ENCODE results near the gene MYH2. TPM values are rescaled to one million over a fixed set of nuclear protein-coding genes. Genes with fewer than 3 reads are reported as not detected.

The MYH2 gene
- polyA plus RNA-seq, 3 donors, result not detected

- peaks cover 0 to 2% (median 0%) of the 10 kb centered on the region in 3 donors for H3K27me3 Mint-ChIP-seq (ENCODE audit: low read depth in 3 of 3)
- no peaks in the 10 kb centered on the region for H3K79me2 ChIP-seq (ENCODE audit: insufficient read depth, low read length)
- no peaks in the 10 kb centered on the region for H3K27me3 ChIP-seq (ENCODE audit: control insufficient read depth in 2 of 2, insufficient read depth in 2 of 2, low read length in 2 of 2)
- no peaks in the 10 kb centered on the region for H3K4me1 Mint-ChIP-seq
- no peak overlapping the region for H3K9ac ChIP-seq (ENCODE audit: insufficient read depth, low read length, poor library complexity, severe bottlenecking)
- no CpG with 5 or more reads among the region's 4 CpGs for WGBS (ENCODE audit: insufficient coverage)
- H3K36me3 ChIP-seq (replicated peaks in 1 of 2; ENCODE audit: control insufficient read depth in 1 of 2, insufficient read depth in 2 of 2, low read length in 2 of 2), result no peaks in the 10 kb centered on the region
- H3K36me3 Mint-ChIP-seq, result no peaks in the 10 kb centered on the region
- no peaks in the 10 kb centered on the region for H3K4me1 ChIP-seq (ENCODE audit: control insufficient read depth in 1 of 2, insufficient read depth in 2 of 2, low read length in 2 of 2)
- DNase-seq, result no peak
- H3K27ac ChIP-seq (ENCODE audit: low read depth in 1 of 2, low read length in 2 of 2), result no peak overlapping the region
- intact Hi-C loops (cut with micrococcal nuclease), result no loop called here
- no peaks in the 10 kb centered on the region for H3K9me3 Mint-ChIP-seq
- no peak overlapping the region for H3K4me3 Mint-ChIP-seq
- TF ChIP-seq CTCF (IDR thresholded peaks at IDR 0.05), result no peak
- no peaks in the 10 kb centered on the region for H3K9me3 ChIP-seq (replicated peaks in 1 of 2; ENCODE audit: control insufficient read depth in 1 of 2, insufficient read depth in 1 of 2, low read length in 2 of 2)
- no peak overlapping the region for H3K4me2 ChIP-seq (replicated peaks; ENCODE audit: extremely low read depth, low read length, poor library complexity, severe bottlenecking)
- no peak overlapping the region for H3K27ac Mint-ChIP-seq
- no peak overlapping the region for H2AFZ ChIP-seq (ENCODE audit: insufficient read depth, low read depth, low read length, poor library complexity, severe bottlenecking)
- H3K4me3 ChIP-seq (replicated peaks in 1 of 3; ENCODE audit: low read depth in 2 of 3, low read length in 3 of 3), result no peak overlapping the region
- H4K20me1 ChIP-seq (ENCODE audit: insufficient read depth, low read length), result no peaks in the 10 kb centered on the region
These were observed 74.9 kb downstream of the MYH2 start for GRCh38 chr17:10474536-10474935.

- no CpG with 5 or more reads among the region's 1 CpG for WGBS (ENCODE audit: insufficient coverage)
- no peaks in the 10 kb centered on the region for H3K36me3 Mint-ChIP-seq
- Histone ChIP-seq H3K9me3 (replicated peaks in 1 of 2; ENCODE audit: control insufficient read depth in 1 of 2, insufficient read depth in 1 of 2, low read length in 2 of 2) (no peaks in the 10 kb centered on the region), H3K4me2 (replicated peaks; ENCODE audit: extremely low read depth, low read length, poor library complexity, severe bottlenecking) (no peak overlapping the region), H3K27me3 (ENCODE audit: control insufficient read depth in 2 of 2, insufficient read depth in 2 of 2, low read length in 2 of 2) (no peaks in the 10 kb centered on the region), H3K27ac (ENCODE audit: low read depth in 1 of 2, low read length in 2 of 2) (no peak overlapping the region), H4K20me1 (ENCODE audit: insufficient read depth, low read length) (no peaks in the 10 kb centered on the region), H3K79me2 (ENCODE audit: insufficient read depth, low read length) (no peaks in the 10 kb centered on the region), H3K36me3 (replicated peaks in 1 of 2; ENCODE audit: control insufficient read depth in 1 of 2, insufficient read depth in 2 of 2, low read length in 2 of 2) (no peaks in the 10 kb centered on the region), H3K4me3 (replicated peaks in 1 of 3; ENCODE audit: low read depth in 2 of 3, low read length in 3 of 3) (no peak overlapping the region), H3K4me1 (ENCODE audit: control insufficient read depth in 1 of 2, insufficient read depth in 2 of 2, low read length in 2 of 2) (no peaks in the 10 kb centered on the region), H2AFZ (ENCODE audit: insufficient read depth, low read depth, low read length, poor library complexity, severe bottlenecking) (no peak overlapping the region), H3K9ac (ENCODE audit: insufficient read depth, low read length, poor library complexity, severe bottlenecking) (no peak overlapping the region)
- no peaks in the 10 kb centered on the region for H3K4me1 Mint-ChIP-seq
- DNase-seq, result no peak
- intact Hi-C loops (cut with micrococcal nuclease), result no loop called here
- no peaks in the 10 kb centered on the region for H3K9me3 Mint-ChIP-seq
- H3K27me3 Mint-ChIP-seq (ENCODE audit: low read depth in 3 of 3), result peaks cover 0 to 2% (median 2%) of the 10 kb centered on the region in 3 donors
- TF ChIP-seq CTCF (IDR thresholded peaks at IDR 0.05), result no peak
- no peak overlapping the region for H3K4me3 Mint-ChIP-seq
- H3K27ac Mint-ChIP-seq, result no peak overlapping the region
These were observed 77.6 kb downstream of the MYH2 start for GRCh38 chr17:10471858-10472257.

Other genes with a start within 250 kb of the MYH2 start
- not detected for gene MYH13, start 176.7 kb downstream of the MYH2 start, polyA plus RNA-seq
- gene MYH8, start 127.7 kb downstream of the MYH2 start, polyA plus RNA-seq, result not detected
- not detected for gene MYH4, start 80.1 kb downstream of the MYH2 start, polyA plus RNA-seq
- not detected for gene MYH1, start 31.1 kb downstream of the MYH2 start, polyA plus RNA-seq
- gene MYH3, start 107.7 kb upstream of the MYH2 start, polyA plus RNA-seq, result 1 to 10 TPM in 1 of 3 donors, under 1 TPM in 1, not detected in 1; 0.13 to 5.7 TPM
- 10 to 100 TPM in 2 of 3 donors, 1 to 10 TPM in 1; 5.0 to 14.6 (median 11.6) TPM for gene SCO1, start 147.9 kb upstream of the MYH2 start, polyA plus RNA-seq
- 1 to 10 TPM; 6.0 to 9.3 (median 7.5) TPM for gene ADPRM, start 147.9 kb upstream of the MYH2 start, polyA plus RNA-seq
- gene TMEM220, start 180.4 kb upstream of the MYH2 start, polyA plus RNA-seq, result 1 to 10 TPM in 2 of 3 donors, under 1 TPM in 1; 0.33 to 4.8 (median 1.1) TPM